GM23338 (cell line): ENCODE data around the gene EMID1. TPM values are rescaled to one million over a fixed set of nuclear protein-coding genes. Genes with fewer than 3 reads are reported as not detected.

Experiments
- EZH2phosphoT487 ChIP-seq: fragments of 200-600 bp; sonication (generic); IDR thresholded peaks from one replicate; pipeline ENCODE4 v1.8.1; 2018; ENCODE audit warnings: antibody characterized with exemption; ENCODE audit not compliant: unreplicated experiment
- polyA plus RNA-seq: library from polyadenylated mRNA; unstranded; fragments of >200 nt; fragmentation: Nextera tagmentation; extraction: Ambion mirVana; gene quantifications from 2 replicates; pipeline ENCODE4 v1.2.1, GENCODE V29; 2016
- total RNA-seq: library from RNA; depleted of rRNA; stranded (reverse); fragments of >200 nt; shearing (Covaris generic); gene quantifications from 2 replicates; pipeline ENCODE4 v1.2.3, GENCODE V29; 2014
- TF ChIP-seq, protein P1 (sequence below): fragments of 250-450 bp; sonication (Bioruptor Pico); IDR thresholded peaks from 2 replicates; pipeline ENCODE4 v1.5.0; 2020; ENCODE audit warnings: mild to moderate bottlenecking, moderate library complexity
- TF ChIP-seq, protein P2 (sequence below): IDR thresholded peaks from one replicate; pipeline ENCODE4 v1.6.1; 2018; ENCODE audit warnings: antibody characterized with exemption; ENCODE audit not compliant: unreplicated experiment
- TF ChIP-seq, protein P3 (sequence below): IDR thresholded peaks from 2 replicates; pipeline ENCODE4 v1.6.1; 2016; ENCODE audit warnings: antibody characterized with exemption

The EMID1 gene
- total and polyA plus RNA-seq, 2 experiments from 2014 or later = 3.0 to 13.4 TPM

DNA sequence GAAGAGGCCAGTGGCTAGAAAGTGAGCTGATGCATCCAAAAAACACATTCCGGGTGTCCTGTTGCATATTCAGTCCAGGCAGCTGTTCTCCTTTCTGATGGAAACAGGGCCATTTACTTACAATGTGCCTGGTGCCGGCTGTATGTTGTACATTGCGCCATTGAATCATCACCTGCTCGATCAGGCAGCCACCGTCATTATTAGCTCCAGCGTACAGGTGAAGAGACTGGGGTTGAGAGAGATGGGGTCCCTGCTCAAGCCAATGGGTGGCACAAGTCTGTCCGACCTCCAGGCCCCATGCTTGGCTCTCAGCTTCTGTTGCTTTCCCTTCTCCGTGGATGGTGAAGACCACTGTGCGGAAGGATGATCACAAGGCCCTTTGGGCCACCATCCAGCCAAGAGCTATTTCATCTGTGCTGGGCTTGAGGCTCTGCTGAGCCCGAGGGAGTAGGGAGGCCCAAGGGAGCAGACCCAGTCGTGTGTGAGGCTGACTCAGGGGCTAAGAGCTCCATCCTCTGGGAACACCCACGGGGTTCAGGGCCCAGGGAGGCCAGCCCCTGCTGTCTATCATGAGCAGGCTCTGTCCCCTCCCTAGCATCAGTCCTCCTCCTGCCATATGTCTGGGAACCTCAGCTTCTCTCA is 20.7 kb upstream of the EMID1 start (continued):
- TF ChIP-seq, protein P1, sequence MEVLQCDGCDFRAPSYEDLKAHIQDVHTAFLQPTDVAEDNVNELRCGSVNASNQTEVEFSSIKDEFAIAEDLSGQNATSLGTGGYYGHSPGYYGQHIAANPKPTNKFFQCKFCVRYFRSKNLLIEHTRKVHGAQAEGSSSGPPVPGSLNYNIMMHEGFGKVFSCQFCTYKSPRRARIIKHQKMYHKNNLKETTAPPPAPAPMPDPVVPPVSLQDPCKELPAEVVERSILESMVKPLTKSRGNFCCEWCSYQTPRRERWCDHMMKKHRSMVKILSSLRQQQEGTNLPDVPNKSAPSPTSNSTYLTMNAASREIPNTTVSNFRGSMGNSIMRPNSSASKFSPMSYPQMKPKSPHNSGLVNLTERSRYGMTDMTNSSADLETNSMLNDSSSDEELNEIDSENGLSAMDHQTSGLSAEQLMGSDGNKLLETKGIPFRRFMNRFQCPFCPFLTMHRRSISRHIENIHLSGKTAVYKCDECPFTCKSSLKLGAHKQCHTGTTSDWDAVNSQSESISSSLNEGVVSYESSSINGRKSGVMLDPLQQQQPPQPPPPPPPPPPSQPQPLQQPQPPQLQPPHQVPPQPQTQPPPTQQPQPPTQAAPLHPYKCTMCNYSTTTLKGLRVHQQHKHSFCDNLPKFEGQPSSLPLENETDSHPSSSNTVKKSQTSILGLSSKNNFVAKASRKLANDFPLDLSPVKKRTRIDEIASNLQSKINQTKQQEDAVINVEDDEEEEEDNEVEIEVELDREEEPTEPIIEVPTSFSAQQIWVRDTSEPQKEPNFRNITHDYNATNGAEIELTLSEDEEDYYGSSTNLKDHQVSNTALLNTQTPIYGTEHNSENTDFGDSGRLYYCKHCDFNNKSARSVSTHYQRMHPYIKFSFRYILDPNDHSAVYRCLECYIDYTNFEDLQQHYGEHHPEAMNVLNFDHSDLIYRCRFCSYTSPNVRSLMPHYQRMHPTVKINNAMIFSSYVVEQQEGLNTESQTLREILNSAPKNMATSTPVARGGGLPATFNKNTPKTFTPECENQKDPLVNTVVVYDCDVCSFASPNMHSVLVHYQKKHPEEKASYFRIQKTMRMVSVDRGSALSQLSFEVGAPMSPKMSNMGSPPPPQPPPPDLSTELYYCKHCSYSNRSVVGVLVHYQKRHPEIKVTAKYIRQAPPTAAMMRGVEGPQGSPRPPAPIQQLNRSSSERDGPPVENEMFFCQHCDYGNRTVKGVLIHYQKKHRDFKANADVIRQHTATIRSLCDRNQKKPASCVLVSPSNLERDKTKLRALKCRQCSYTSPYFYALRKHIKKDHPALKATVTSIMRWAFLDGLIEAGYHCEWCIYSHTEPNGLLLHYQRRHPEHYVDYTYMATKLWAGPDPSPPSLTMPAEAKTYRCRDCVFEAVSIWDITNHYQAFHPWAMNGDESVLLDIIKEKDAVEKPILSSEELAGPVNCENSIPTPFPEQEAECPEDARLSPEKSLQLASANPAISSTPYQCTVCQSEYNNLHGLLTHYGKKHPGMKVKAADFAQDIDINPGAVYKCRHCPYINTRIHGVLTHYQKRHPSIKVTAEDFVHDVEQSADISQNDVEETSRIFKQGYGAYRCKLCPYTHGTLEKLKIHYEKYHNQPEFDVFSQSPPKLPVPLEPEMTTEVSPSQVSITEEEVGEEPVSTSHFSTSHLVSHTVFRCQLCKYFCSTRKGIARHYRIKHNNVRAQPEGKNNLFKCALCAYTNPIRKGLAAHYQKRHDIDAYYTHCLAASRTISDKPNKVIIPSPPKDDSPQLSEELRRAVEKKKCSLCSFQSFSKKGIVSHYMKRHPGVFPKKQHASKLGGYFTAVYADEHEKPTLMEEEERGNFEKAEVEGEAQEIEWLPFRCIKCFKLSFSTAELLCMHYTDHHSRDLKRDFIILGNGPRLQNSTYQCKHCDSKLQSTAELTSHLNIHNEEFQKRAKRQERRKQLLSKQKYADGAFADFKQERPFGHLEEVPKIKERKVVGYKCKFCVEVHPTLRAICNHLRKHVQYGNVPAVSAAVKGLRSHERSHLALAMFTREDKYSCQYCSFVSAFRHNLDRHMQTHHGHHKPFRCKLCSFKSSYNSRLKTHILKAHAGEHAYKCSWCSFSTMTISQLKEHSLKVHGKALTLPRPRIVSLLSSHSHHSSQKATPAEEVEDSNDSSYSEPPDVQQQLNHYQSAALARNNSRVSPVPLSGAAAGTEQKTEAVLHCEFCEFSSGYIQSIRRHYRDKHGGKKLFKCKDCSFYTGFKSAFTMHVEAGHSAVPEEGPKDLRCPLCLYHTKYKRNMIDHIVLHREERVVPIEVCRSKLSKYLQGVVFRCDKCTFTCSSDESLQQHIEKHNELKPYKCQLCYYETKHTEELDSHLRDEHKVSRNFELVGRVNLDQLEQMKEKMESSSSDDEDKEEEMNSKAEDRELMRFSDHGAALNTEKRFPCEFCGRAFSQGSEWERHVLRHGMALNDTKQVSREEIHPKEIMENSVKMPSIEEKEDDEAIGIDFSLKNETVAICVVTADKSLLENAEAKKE (CRISPR knock-in tag) = no peak
- TF ChIP-seq, protein P2, sequence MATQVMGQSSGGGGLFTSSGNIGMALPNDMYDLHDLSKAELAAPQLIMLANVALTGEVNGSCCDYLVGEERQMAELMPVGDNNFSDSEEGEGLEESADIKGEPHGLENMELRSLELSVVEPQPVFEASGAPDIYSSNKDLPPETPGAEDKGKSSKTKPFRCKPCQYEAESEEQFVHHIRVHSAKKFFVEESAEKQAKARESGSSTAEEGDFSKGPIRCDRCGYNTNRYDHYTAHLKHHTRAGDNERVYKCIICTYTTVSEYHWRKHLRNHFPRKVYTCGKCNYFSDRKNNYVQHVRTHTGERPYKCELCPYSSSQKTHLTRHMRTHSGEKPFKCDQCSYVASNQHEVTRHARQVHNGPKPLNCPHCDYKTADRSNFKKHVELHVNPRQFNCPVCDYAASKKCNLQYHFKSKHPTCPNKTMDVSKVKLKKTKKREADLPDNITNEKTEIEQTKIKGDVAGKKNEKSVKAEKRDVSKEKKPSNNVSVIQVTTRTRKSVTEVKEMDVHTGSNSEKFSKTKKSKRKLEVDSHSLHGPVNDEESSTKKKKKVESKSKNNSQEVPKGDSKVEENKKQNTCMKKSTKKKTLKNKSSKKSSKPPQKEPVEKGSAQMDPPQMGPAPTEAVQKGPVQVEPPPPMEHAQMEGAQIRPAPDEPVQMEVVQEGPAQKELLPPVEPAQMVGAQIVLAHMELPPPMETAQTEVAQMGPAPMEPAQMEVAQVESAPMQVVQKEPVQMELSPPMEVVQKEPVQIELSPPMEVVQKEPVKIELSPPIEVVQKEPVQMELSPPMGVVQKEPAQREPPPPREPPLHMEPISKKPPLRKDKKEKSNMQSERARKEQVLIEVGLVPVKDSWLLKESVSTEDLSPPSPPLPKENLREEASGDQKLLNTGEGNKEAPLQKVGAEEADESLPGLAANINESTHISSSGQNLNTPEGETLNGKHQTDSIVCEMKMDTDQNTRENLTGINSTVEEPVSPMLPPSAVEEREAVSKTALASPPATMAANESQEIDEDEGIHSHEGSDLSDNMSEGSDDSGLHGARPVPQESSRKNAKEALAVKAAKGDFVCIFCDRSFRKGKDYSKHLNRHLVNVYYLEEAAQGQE = no peak
- TF ChIP-seq, protein P3, sequence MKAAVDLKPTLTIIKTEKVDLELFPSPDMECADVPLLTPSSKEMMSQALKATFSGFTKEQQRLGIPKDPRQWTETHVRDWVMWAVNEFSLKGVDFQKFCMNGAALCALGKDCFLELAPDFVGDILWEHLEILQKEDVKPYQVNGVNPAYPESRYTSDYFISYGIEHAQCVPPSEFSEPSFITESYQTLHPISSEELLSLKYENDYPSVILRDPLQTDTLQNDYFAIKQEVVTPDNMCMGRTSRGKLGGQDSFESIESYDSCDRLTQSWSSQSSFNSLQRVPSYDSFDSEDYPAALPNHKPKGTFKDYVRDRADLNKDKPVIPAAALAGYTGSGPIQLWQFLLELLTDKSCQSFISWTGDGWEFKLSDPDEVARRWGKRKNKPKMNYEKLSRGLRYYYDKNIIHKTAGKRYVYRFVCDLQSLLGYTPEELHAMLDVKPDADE = no peak
- no peak for TF ChIP-seq EZH2phosphoT487
